HEK293 (cell line): ENCODE results near the gene PCCA.

Experiments used
- CTCF ChIA-PET: fragments of 350-600 bp; formaldehyde crosslinking; extraction: SDS; loops from one replicate; lab custom pipeline; 2021; ENCODE audit warnings: antibody characterized with exemption; lab: Yijun Ruan, JAX
- POLR2A ChIA-PET: fragments of 300-600 bp; formaldehyde crosslinking; extraction: SDS; loops from one replicate; lab custom pipeline; 2020; ENCODE audit warnings: antibody characterized with exemption, inconsistent platforms; lab: Yijun Ruan, JAX
- H3K27ac ChIP-seq: fragments of 200-500 bp; sonication (Bioruptor generic); 2 replicates; pipeline ENCODE4 v1.5.1; 2014; ENCODE audit warnings: low read depth, low read length, control low read depth, inconsistent platforms; ENCODE audit errors: extremely low read depth
- H3K36me3 ChIP-seq, 2 experiments: fragments of 200-500 bp in 1 of 2; sonication (Bioruptor generic) in 1 of 2; 1 replicate in 1 of 2; 2 replicates in 1 of 2; pipeline ENCODE4 v1.5.1; 2014 to 2017; ENCODE audit warnings: inconsistent platforms in 2 of 2, low read length in 2 of 2; ENCODE audit not compliant: control insufficient read depth in 2 of 2, insufficient read depth in 1 of 2
- H3K4me1 ChIP-seq: fragments of 200-500 bp; sonication (Bioruptor generic); 2 replicates; pipeline ENCODE4 v1.5.1; 2014; ENCODE audit warnings: mild to moderate bottlenecking, low read length, inconsistent platforms; ENCODE audit not compliant: control insufficient read depth, insufficient read depth
- H3K4me3 ChIP-seq: 2 replicates; pipeline ENCODE4 v1.5.1; 2011; ENCODE audit warnings: low read depth, mild to moderate bottlenecking, control low read depth, low read length, moderate library complexity
- H3K9me3 ChIP-seq: fragments of 200-500 bp; sonication (Bioruptor generic); 2 replicates; pipeline ENCODE4 v1.5.1; 2014; ENCODE audit warnings: low read depth, low read length, inconsistent platforms; ENCODE audit not compliant: control insufficient read depth, insufficient read depth
- REPIN1 ChIP-seq: fragments of 450-650 bp; formaldehyde crosslinking; IDR thresholded peaks from 2 replicates; pipeline ENCODE4 v1.5.1; 2017; ENCODE audit warnings: missing biosample characterization, missing genetic modification characterization, low read depth
- ZBTB20 ChIP-seq: fragments of 450-650 bp; formaldehyde crosslinking; IDR thresholded peaks from 2 replicates; pipeline ENCODE4 v1.5.1; 2016; ENCODE audit warnings: missing biosample characterization, missing genetic modification characterization
- ZBTB8A ChIP-seq: fragments of 450-650 bp; formaldehyde crosslinking; IDR thresholded peaks from 2 replicates; pipeline ENCODE4 v1.5.1; 2016; ENCODE audit warnings: missing biosample characterization, missing genetic modification characterization
- ZEB2 ChIP-seq: fragments of 450-650 bp; formaldehyde crosslinking; IDR thresholded peaks from 2 replicates; pipeline ENCODE4 v1.5.1; 2016; ENCODE audit warnings: missing biosample characterization, missing genetic modification characterization
- ZFP69B ChIP-seq: fragments of 450-650 bp; formaldehyde crosslinking; IDR thresholded peaks from 2 replicates; pipeline ENCODE4 v1.5.1; 2016; ENCODE audit warnings: missing biosample characterization, missing genetic modification characterization
- ZNF112 ChIP-seq: fragments of 450-650 bp; formaldehyde crosslinking; IDR thresholded peaks from 2 replicates; pipeline ENCODE4 v1.5.0; 2017; ENCODE audit warnings: missing biosample characterization, missing genetic modification characterization
- ZNF157 ChIP-seq: fragments of 450-650 bp; formaldehyde crosslinking; IDR thresholded peaks from 2 replicates; pipeline ENCODE4 v1.5.1; 2016; ENCODE audit warnings: missing biosample characterization, missing genetic modification characterization
- ZNF202 ChIP-seq: fragments of 450-650 bp; formaldehyde crosslinking; IDR thresholded peaks from 2 replicates; pipeline ENCODE4 v1.5.1; 2016; ENCODE audit warnings: missing biosample characterization, missing genetic modification characterization, borderline replicate concordance
- ZNF266 ChIP-seq: fragments of 450-650 bp; formaldehyde crosslinking; IDR thresholded peaks from 2 replicates; pipeline ENCODE4 v1.5.1; 2016; ENCODE audit warnings: missing biosample characterization, missing genetic modification characterization, low read depth
- ZNF366 ChIP-seq: fragments of 450-650 bp; formaldehyde crosslinking; conservative IDR thresholded peaks from 2 replicates; pipeline ENCODE4 v1.5.1; 2016; ENCODE audit warnings: missing biosample characterization, missing genetic modification characterization
- ZNF394 ChIP-seq: fragments of 450-650 bp; formaldehyde crosslinking; IDR thresholded peaks from 2 replicates; pipeline ENCODE4 v1.5.1; 2016; ENCODE audit warnings: missing biosample characterization, missing genetic modification characterization, mild to moderate bottlenecking, moderate library complexity, borderline replicate concordance
- ZNF548 ChIP-seq: fragments of 450-650 bp; formaldehyde crosslinking; IDR thresholded peaks from 2 replicates; pipeline ENCODE4 v1.5.1; 2016; ENCODE audit warnings: missing biosample characterization, missing genetic modification characterization
- ZNF571 ChIP-seq: fragments of 450-650 bp; formaldehyde crosslinking; IDR thresholded peaks from 2 replicates; pipeline ENCODE4 v1.5.0; 2017; ENCODE audit warnings: missing biosample characterization, missing genetic modification characterization
- ZNF600 ChIP-seq: fragments of 450-650 bp; formaldehyde crosslinking; IDR thresholded peaks from 2 replicates; pipeline ENCODE4 v1.5.1; 2016; ENCODE audit warnings: missing biosample characterization, missing genetic modification characterization
- ZNF610 ChIP-seq: fragments of 450-650 bp; formaldehyde crosslinking; IDR thresholded peaks from 2 replicates; pipeline ENCODE4 v1.5.1; 2016; ENCODE audit warnings: missing biosample characterization, missing genetic modification characterization, borderline replicate concordance
- TF ChIP-seq, protein P1 (sequence below): sonication (generic); formaldehyde crosslinking; IDR thresholded peaks from 2 replicates; pipeline ENCODE4 v1.8.1; 2022; ENCODE audit warnings: mild to moderate bottlenecking, moderate library complexity, missing genetic modification reagents
- TF ChIP-seq, protein P2 (sequence below): fragments of 450-650 bp; formaldehyde crosslinking; IDR thresholded peaks from 2 replicates; pipeline ENCODE4 v1.5.1; 2016; ENCODE audit warnings: missing biosample characterization, missing genetic modification characterization, low read depth

PCCA gene

DNA sequence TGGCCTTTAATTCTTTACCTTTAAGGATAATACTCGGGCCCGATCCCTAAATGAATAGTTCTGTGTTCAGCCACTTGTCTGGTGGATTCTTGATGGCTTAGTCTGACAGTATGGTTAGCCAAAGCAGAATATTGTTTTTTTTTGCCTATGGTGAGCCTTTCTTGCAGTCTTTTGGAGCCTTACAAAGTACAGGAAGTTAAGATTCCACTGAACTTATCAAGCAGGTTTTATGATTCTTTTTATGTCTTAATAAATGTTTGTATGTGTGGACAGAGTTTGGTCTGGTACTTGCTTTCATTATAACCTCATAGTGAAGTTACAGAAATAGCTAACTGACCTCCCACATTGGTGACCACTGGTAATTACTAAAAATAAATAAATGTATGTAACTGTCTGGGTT is 17.1 kb downstream of the PCCA start:
- H3K36me3 ChIP-seq = peaks cover 0 to 5% of the 10 kb centered on the region in 2 experiments; a peak in 1 of 3 replicates
- no peak for TF ChIP-seq ZNF571 (tag by site-specific recombination)
- TF ChIP-seq ZNF157 (tag by site-specific recombination) = no peak
- no peaks in the 10 kb centered on the region for H3K4me1 ChIP-seq
- H3K9me3 ChIP-seq = no peaks in the 10 kb centered on the region
- H3K4me3 ChIP-seq = no peak overlapping the region
- POLR2A ChIA-PET = no interaction called here
- no peak overlapping the region for H3K27ac ChIP-seq
- CTCF ChIA-PET = no interaction called here

DNA sequence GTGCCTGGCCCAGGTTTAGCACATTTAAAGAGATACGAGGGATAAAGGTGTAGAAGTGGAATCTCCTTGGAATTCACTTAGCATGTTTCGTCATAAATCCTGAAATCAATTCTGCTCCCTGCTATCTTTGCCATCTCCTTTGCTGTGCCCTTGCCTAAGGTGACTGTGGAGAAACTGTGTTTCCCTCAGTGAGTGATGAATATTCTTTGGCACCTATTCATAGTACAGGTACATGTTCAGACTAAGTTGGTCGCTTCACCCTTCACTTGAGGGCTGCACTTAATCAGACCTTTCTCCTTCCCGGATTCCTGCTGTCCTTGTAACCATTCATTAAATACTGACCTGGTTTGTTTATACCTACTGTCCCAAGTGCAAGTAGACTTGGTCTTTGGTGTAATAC is 17.8 kb downstream of the PCCA start:
- no peaks in the 10 kb centered on the region for H3K4me1 ChIP-seq
- no peak overlapping the region for H3K4me3 ChIP-seq
- H3K36me3 ChIP-seq = peaks cover 0 to 5% of the 10 kb centered on the region in 2 experiments; a peak in 1 of 3 replicates
- H3K27ac ChIP-seq = no peak overlapping the region
- ChIA-PET POLR2A (no interaction called here), CTCF (no interaction called here)
- TF ChIP-seq ZNF202 (tag by site-specific recombination) = no peak
- TF ChIP-seq ZEB2 (tag by site-specific recombination) = no peak
- TF ChIP-seq, protein P1, sequence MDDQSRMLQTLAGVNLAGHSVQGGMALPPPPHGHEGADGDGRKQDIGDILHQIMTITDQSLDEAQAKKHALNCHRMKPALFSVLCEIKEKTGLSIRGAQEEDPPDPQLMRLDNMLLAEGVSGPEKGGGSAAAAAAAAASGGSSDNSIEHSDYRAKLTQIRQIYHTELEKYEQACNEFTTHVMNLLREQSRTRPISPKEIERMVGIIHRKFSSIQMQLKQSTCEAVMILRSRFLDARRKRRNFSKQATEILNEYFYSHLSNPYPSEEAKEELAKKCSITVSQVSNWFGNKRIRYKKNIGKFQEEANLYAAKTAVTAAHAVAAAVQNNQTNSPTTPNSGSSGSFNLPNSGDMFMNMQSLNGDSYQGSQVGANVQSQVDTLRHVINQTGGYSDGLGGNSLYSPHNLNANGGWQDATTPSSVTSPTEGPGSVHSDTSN (CRISPR knock-in tag) = no peak
- no peak for TF ChIP-seq ZNF548 (tag by site-specific recombination)
- TF ChIP-seq ZNF266 (tag by site-specific recombination) = no peak
- TF ChIP-seq ZNF366 (tag by site-specific recombination) = no peak
- no peak for TF ChIP-seq ZBTB20 (tag by site-specific recombination)
- no peak for TF ChIP-seq ZNF610 (tag by site-specific recombination)
- TF ChIP-seq ZNF112 (tag by site-specific recombination) = no peak
- no peak for TF ChIP-seq ZNF394 (tag by site-specific recombination)
- no peak for TF ChIP-seq ZFP69B (tag by site-specific recombination)
- no peak for TF ChIP-seq ZBTB8A (tag by site-specific recombination)
- TF ChIP-seq, protein P2, sequence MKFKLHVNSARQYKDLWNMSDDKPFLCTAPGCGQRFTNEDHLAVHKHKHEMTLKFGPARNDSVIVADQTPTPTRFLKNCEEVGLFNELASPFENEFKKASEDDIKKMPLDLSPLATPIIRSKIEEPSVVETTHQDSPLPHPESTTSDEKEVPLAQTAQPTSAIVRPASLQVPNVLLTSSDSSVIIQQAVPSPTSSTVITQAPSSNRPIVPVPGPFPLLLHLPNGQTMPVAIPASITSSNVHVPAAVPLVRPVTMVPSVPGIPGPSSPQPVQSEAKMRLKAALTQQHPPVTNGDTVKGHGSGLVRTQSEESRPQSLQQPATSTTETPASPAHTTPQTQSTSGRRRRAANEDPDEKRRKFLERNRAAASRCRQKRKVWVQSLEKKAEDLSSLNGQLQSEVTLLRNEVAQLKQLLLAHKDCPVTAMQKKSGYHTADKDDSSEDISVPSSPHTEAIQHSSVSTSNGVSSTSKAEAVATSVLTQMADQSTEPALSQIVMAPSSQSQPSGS (tag by site-specific recombination) = no peak
- no peaks in the 10 kb centered on the region for H3K9me3 ChIP-seq

DNA sequence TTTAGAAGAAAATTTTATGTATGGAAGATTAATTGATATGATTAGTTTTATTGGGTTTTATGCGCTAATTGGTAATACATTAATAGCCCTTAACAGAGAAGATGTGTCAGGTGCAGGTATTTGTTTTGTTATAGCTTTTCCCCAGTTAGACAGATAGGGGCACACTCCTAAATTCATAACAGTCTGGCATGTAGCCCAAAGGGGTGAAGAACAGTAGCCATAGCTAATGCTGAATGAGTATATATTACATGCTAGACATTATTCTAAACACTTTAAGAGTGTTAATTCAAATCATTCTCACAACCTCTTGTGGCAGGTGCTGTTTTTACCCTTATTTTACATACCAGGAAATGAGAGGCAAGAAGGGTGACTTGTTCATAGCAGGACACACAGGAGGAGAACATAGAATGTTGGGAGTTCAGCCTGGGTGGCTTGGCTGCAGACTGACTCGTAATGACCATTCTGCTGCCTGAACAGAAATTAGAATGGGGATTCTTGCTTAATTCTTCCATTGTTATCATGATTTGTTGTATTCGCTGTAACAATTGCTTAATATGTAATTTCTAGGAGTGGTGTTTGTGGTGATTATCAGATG is 20.1 kb downstream of the PCCA start:
- no peaks in the 10 kb centered on the region for H3K9me3 ChIP-seq
- no peaks in the 10 kb centered on the region for H3K4me1 ChIP-seq
- no peak overlapping the region for H3K27ac ChIP-seq
- ChIA-PET POLR2A (interaction anchor here (0.6 kb wide), 1 partner anchor 345 kb away, joined by 8 read pairs; no protein-coding TSS in a partner anchor), CTCF (no interaction called here)
- H3K4me3 ChIP-seq = no peak overlapping the region
- H3K36me3 ChIP-seq = peaks cover 0 to 8% of the 10 kb centered on the region in 2 experiments; a peak in 2 of 3 replicates
- no peak for TF ChIP-seq ZNF600 (tag by site-specific recombination)
- no peak for TF ChIP-seq REPIN1 (tag by site-specific recombination)
